Fibroblast of mammary gland (primary cell): ENCODE measurements around the gene IDH3G.
A peak's percentile ranks its signal among the peaks of the same experiment; 100 is the strongest.

Experiments
- DNase-seq: peaks from one replicate; pipeline ENCODE4 v3.0.0-alpha.2; 2010; ENCODE audit warnings: low read depth
- H3K4me3 ChIP-seq: 2 replicates; pipeline ENCODE4 v1.5.1; 2011; ENCODE audit warnings: low read depth, mild to moderate bottlenecking, low read length, moderate library complexity; ENCODE audit not compliant: control insufficient read depth
- CTCF ChIP-seq: conservative IDR thresholded peaks from 2 replicates; pipeline ENCODE4 v1.5.1; 2011; ENCODE audit warnings: low read depth, low read length, inconsistent platforms; ENCODE audit not compliant: control insufficient read depth, insufficient read depth

Gene IDH3G

GRCh38 chrX:153794018-153794896 lies at the start of gene IDH3G, which contains the start of gene SSR4:
Gene IDH3G, minus strand, starts transcription at chrX:153794375. Its CDS starts 49 bp downstream, at chrX:153794326.
Gene SSR4, plus strand, starts transcription at chrX:153794668. Its CDS starts 20 bp downstream, at chrX:153794688.
- no peak for TF ChIP-seq CTCF
- DNase-seq: peak; percentile 92
- peak within 1 kb of the TSS; percentile 74 for H3K4me3 ChIP-seq

- H3K4me3 ChIP-seq: no peak overlapping the region
- no peak for DNase-seq
- TF ChIP-seq CTCF: no peak
These were observed 42.7 kb upstream of the IDH3G start for GRCh38 chrX:153836921-153837320.

GRCh38 chrX:153832728-153833127 lies 38.6 kb upstream of the IDH3G start:
- TF ChIP-seq CTCF: no peak
- DNase-seq: no peak
- no peak overlapping the region for H3K4me3 ChIP-seq

- no peak for DNase-seq
- no peak overlapping the region for H3K4me3 ChIP-seq
- no peak for TF ChIP-seq CTCF
These were observed 37.4 kb upstream of the IDH3G start for GRCh38 chrX:153831429-153832150.

GRCh38 chrX:153830640-153831428 lies 36.7 kb upstream of the IDH3G start:
- no peak overlapping the region for H3K4me3 ChIP-seq
- DNase-seq: no peak
- no peak for TF ChIP-seq CTCF
